ENCODE data around the gene ZNF784.
A peak's percentile ranks its signal among the peaks of the same experiment; 100 is the strongest.

ZNF784 gene

DNA sequence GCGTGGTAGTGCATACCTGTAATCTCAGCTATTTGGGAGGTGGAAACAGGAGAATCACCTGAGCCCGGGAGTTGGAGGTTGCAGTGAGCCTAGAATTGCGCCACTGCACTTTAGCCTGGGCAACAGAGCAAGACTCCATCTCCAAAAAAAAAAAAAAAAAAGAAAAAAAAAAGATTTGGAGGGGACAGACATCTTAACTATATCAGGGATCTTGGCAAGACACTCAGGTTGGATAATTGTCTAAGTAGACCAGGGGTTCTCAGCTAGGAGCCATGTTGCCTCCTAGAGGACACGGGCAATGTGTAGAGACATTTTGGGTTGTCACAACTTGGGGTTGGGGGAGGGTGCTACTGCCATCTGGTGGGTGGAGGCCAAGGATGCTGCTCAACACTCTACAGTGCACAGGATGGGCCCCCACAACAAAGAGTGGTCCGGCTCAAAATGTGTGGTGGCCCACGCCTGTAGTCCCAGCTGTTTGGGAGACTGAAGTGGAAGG, 14.5 kb upstream of the ZNF784 start (continued):
- TF ChIP-seq ZNF211 (tag by site-specific recombination; IDR thresholded peaks at IDR 0.05; ENCODE audit: low read depth), result no peak
- TF ChIP-seq ZNF76 (tag by site-specific recombination; IDR thresholded peaks at IDR 0.05; ENCODE audit: borderline replicate concordance, low read depth), result no peak
- TF ChIP-seq ZNF830 (tag by site-specific recombination; IDR thresholded peaks at IDR 0.05; ENCODE audit: low read depth), result no peak
- no peak for TF ChIP-seq HOXC10 (CRISPR knock-in tag; IDR thresholded peaks at IDR 0.05)
- TF ChIP-seq ZNF133 (tag by site-specific recombination; IDR thresholded peaks at IDR 0.05), result no peak
- TF ChIP-seq ZNF354C (tag by site-specific recombination; IDR thresholded peaks at IDR 0.05; ENCODE audit: borderline replicate concordance, low read depth), result no peak
- TF ChIP-seq ZNF610 (tag by site-specific recombination; IDR thresholded peaks at IDR 0.05; ENCODE audit: borderline replicate concordance), result peak; percentile 42; the same call in 1 of the 2 replicates
- TF ChIP-seq ZNF621 (tag by site-specific recombination; IDR thresholded peaks at IDR 0.05), result no peak
- TF ChIP-seq, protein P1, sequence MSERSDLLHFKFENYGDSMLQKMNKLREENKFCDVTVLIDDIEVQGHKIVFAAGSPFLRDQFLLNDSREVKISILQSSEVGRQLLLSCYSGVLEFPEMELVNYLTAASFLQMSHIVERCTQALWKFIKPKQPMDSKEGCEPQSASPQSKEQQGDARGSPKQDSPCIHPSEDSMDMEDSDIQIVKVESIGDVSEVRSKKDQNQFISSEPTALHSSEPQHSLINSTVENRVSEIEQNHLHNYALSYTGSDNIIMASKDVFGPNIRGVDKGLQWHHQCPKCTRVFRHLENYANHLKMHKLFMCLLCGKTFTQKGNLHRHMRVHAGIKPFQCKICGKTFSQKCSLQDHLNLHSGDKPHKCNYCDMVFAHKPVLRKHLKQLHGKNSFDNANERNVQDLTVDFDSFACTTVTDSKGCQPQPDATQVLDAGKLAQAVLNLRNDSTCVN (tag by site-specific recombination; optimal IDR thresholded peaks at IDR 0.05), result no peak
- TF ChIP-seq, protein P2, sequence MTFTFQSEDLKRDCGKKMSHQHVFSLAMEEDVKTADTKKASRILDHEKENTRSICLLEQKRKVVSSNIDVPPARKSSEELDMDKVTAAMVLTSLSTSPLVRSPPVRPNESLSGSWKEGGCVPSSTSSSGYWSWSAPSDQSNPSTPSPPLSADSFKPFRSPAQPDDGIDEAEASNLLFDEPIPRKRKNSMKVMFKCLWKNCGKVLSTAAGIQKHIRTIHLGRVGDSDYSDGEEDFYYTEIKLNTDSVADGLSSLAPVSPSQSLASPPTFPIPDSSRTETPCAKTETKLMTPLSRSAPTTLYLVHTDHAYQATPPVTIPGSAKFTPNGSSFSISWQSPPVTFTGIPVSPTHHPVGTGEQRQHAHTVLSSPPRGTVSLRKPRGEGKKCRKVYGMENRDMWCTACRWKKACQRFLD (tag by site-specific recombination; IDR thresholded peaks at IDR 0.05), result no peak
- TF ChIP-seq, protein P3, sequence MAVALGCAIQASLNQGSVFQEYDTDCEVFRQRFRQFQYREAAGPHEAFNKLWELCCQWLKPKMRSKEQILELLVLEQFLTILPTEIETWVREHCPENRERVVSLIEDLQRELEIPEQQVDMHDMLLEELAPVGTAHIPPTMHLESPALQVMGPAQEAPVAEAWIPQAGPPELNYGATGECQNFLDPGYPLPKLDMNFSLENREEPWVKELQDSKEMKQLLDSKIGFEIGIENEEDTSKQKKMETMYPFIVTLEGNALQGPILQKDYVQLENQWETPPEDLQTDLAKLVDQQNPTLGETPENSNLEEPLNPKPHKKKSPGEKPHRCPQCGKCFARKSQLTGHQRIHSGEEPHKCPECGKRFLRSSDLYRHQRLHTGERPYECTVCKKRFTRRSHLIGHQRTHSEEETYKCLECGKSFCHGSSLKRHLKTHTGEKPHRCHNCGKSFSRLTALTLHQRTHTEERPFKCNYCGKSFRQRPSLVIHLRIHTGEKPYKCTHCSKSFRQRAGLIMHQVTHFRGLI (tag by site-specific recombination; IDR thresholded peaks at IDR 0.05), result no peak
- no peak for TF ChIP-seq ZNF600 (tag by site-specific recombination; IDR thresholded peaks at IDR 0.05)
- no peak for TF ChIP-seq BCL11B (tag by site-specific recombination; IDR thresholded peaks at IDR 0.05; ENCODE audit: low read depth)
- no peak for TF ChIP-seq ZNF37A (tag by site-specific recombination; IDR thresholded peaks at IDR 0.05)
- TF ChIP-seq, protein P4, sequence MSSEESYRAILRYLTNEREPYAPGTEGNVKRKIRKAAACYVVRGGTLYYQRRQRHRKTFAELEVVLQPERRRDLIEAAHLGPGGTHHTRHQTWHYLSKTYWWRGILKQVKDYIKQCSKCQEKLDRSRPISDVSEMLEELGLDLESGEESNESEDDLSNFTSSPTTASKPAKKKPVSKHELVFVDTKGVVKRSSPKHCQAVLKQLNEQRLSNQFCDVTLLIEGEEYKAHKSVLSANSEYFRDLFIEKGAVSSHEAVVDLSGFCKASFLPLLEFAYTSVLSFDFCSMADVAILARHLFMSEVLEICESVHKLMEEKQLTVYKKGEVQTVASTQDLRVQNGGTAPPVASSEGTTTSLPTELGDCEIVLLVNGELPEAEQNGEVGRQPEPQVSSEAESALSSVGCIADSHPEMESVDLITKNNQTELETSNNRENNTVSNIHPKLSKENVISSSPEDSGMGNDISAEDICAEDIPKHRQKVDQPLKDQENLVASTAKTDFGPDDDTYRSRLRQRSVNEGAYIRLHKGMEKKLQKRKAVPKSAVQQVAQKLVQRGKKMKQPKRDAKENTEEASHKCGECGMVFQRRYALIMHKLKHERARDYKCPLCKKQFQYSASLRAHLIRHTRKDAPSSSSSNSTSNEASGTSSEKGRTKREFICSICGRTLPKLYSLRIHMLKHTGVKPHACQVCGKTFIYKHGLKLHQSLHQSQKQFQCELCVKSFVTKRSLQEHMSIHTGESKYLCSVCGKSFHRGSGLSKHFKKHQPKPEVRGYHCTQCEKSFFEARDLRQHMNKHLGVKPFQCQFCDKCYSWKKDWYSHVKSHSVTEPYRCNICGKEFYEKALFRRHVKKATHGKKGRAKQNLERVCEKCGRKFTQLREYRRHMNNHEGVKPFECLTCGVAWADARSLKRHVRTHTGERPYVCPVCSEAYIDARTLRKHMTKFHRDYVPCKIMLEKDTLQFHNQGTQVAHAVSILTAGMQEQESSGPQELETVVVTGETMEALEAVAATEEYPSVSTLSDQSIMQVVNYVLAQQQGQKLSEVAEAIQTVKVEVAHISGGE (tag by site-specific recombination; conservative IDR thresholded peaks at IDR 0.05; ENCODE audit: low read depth), result peak; percentile 76
- no peak for TF ChIP-seq GLI2 (tag by site-specific recombination; IDR thresholded peaks at IDR 0.05; ENCODE audit: borderline replicate concordance, low read depth)
- no peak for TF ChIP-seq ZNF2 (tag by site-specific recombination; IDR thresholded peaks at IDR 0.05)
- TF ChIP-seq KLF1 (tag by site-specific recombination; IDR thresholded peaks at IDR 0.05), result 0 out of 2 replicates have a peak, but pooled peaks have one; percentile 9
- peak; percentile 53 for TF ChIP-seq ZFHX2 (tag by site-specific recombination; conservative IDR thresholded peaks at IDR 0.05)
- no peak for TF ChIP-seq ZNF394 (tag by site-specific recombination; IDR thresholded peaks at IDR 0.05; ENCODE audit: borderline replicate concordance)
- peak; percentile 38 for TF ChIP-seq ZBTB17 (tag by site-specific recombination; IDR thresholded peaks at IDR 0.05)
- no peak for TF ChIP-seq ZNF311 (tag by site-specific recombination; IDR thresholded peaks at IDR 0.05; ENCODE audit: borderline replicate concordance)
- peak; percentile 36 for TF ChIP-seq ZNF654 (tag by site-specific recombination; IDR thresholded peaks at IDR 0.05; ENCODE audit: low read depth)
- no peak for TF ChIP-seq ZNF791 (tag by site-specific recombination; IDR thresholded peaks at IDR 0.05)
- no peak for TF ChIP-seq ZNF792 (tag by site-specific recombination; IDR thresholded peaks at IDR 0.05)
- TF ChIP-seq, protein P5, sequence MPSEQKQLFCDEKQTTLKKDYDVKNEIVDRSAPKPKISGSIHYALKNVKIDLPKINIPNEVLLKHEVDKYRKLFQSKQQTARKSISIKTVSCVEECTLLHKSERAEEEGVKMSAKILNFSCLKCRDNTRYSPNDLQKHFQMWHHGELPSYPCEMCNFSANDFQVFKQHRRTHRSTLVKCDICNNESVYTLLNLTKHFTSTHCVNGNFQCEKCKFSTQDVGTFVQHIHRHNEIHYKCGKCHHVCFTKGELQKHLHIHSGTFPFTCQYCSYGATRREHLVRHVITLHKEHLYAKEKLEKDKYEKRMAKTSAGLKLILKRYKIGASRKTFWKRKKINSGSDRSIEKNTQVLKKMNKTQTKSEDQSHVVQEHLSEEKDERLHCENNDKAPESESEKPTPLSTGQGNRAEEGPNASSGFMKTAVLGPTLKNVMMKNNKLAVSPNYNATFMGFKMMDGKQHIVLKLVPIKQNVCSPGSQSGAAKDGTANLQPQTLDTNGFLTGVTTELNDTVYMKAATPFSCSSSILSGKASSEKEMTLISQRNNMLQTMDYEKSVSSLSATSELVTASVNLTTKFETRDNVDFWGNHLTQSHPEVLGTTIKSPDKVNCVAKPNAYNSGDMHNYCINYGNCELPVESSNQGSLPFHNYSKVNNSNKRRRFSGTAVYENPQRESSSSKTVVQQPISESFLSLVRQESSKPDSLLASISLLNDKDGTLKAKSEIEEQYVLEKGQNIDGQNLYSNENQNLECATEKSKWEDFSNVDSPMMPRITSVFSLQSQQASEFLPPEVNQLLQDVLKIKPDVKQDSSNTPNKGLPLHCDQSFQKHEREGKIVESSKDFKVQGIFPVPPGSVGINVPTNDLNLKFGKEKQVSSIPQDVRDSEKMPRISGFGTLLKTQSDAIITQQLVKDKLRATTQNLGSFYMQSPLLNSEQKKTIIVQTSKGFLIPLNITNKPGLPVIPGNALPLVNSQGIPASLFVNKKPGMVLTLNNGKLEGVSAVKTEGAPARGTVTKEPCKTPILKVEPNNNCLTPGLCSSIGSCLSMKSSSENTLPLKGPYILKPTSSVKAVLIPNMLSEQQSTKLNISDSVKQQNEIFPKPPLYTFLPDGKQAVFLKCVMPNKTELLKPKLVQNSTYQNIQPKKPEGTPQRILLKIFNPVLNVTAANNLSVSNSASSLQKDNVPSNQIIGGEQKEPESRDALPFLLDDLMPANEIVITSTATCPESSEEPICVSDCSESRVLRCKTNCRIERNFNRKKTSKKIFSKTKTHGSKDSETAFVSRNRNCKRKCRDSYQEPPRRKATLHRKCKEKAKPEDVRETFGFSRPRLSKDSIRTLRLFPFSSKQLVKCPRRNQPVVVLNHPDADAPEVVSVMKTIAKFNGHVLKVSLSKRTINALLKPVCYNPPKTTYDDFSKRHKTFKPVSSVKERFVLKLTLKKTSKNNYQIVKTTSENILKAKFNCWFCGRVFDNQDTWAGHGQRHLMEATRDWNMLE (tag by site-specific recombination; conservative IDR thresholded peaks at IDR 0.05; ENCODE audit: low read depth), result peak; percentile 73
- TF ChIP-seq ZNF837 (tag by site-specific recombination; IDR thresholded peaks at IDR 0.05), result no peak
- TF ChIP-seq ZNF248 (tag by site-specific recombination; IDR thresholded peaks at IDR 0.05), result 0 out of 2 replicates have a peak, but pooled peaks have one; percentile 22
